Left ventricle myocardium inferior (tissue), 1 donor: ENCODE results near the gene FLT1. TPM values are rescaled to one million over a fixed set of nuclear protein-coding genes. Genes with fewer than 3 reads are reported as not detected.

Experiments
- DNase-seq: peaks from one replicate; pipeline ENCODE4 v3.0.0-alpha.2; 2020
- H3K27ac ChIP-seq: fragments of 200-600 bp; replicated peaks from 2 replicates; pipeline ENCODE4 v1.8.0; 2021
- H3K27me3 ChIP-seq: fragments of 200-600 bp; 2 replicates; pipeline ENCODE4 v1.8.0; 2021; ENCODE audit warnings: low read depth
- H3K36me3 ChIP-seq: fragments of 200-600 bp; 2 replicates; pipeline ENCODE4 v1.8.0; 2021
- H3K4me1 ChIP-seq: fragments of 200-600 bp; 2 replicates; pipeline ENCODE4 v1.8.0; 2021
- H3K4me3 ChIP-seq: fragments of 200-600 bp; 2 replicates; pipeline ENCODE4 v1.8.0; 2021; ENCODE audit warnings: mild to moderate bottlenecking, moderate library complexity
- H3K9me3 ChIP-seq: fragments of 200-600 bp; replicated peaks from 2 replicates; pipeline ENCODE4 v1.8.0; 2021
- intact Hi-C: fragments of 100-400 bp; cut with micrococcal nuclease; formaldehyde crosslinking; loops from one replicate; pipeline ENCODE4 v1.11.0; 2022
- total RNA-seq: library from RNA; stranded (reverse); fragmentation: NEBNext Ultra II Directional; extraction: Animal tissue kit (Norgen Biotek cat#: 25700); gene quantifications from one replicate; pipeline ENCODE4 v1.2.1, GENCODE V29; 2021
- TF ChIP-seq, protein P1 (sequence below): fragments of 200-600 bp; IDR thresholded peaks from 2 replicates; pipeline ENCODE4 v1.8.0; 2021; ENCODE audit warnings: antibody characterized with exemption, mild to moderate bottlenecking, borderline replicate concordance
- donor health status: DM: no; HTN: yes; CAD: no; lungs with severe emphysema.

Gene FLT1
- total RNA-seq, 1 donor from 2014 or later, result 40.7 TPM

DNA sequence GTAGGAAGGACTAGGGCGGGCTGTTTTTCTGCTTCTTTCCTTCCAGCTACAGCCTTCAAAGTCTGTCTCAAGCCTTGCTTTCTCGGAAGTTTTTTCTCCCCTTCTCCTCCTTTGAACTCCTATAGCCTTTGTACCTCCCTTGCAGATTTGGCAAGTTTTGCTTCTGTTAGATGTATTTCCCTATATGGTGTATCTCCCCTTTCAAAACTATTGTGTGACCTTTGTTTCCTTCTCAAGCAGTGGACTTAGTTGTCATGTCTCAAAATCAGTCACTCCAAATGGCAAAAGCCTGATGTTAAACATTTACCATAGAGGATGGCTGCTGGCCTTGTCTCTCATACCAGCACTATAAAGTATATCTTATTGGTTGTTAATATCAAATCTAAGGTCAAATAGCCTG lies 152.7 kb downstream of the FLT1 start:
- Histone ChIP-seq H3K27me3 (no peaks in the 10 kb centered on the region), H3K36me3 (peaks cover 10% of the 10 kb centered on the region), H3K4me3 (no peak overlapping the region), H3K27ac (no peak overlapping the region), H3K9me3 (no peaks in the 10 kb centered on the region), H3K4me1 (peaks cover 25% of the 10 kb centered on the region)
- intact Hi-C loops, result no loop called here
- no peak for DNase-seq
- TF ChIP-seq, protein P1, sequence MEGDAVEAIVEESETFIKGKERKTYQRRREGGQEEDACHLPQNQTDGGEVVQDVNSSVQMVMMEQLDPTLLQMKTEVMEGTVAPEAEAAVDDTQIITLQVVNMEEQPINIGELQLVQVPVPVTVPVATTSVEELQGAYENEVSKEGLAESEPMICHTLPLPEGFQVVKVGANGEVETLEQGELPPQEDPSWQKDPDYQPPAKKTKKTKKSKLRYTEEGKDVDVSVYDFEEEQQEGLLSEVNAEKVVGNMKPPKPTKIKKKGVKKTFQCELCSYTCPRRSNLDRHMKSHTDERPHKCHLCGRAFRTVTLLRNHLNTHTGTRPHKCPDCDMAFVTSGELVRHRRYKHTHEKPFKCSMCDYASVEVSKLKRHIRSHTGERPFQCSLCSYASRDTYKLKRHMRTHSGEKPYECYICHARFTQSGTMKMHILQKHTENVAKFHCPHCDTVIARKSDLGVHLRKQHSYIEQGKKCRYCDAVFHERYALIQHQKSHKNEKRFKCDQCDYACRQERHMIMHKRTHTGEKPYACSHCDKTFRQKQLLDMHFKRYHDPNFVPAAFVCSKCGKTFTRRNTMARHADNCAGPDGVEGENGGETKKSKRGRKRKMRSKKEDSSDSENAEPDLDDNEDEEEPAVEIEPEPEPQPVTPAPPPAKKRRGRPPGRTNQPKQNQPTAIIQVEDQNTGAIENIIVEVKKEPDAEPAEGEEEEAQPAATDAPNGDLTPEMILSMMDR, result no peak

DNA sequence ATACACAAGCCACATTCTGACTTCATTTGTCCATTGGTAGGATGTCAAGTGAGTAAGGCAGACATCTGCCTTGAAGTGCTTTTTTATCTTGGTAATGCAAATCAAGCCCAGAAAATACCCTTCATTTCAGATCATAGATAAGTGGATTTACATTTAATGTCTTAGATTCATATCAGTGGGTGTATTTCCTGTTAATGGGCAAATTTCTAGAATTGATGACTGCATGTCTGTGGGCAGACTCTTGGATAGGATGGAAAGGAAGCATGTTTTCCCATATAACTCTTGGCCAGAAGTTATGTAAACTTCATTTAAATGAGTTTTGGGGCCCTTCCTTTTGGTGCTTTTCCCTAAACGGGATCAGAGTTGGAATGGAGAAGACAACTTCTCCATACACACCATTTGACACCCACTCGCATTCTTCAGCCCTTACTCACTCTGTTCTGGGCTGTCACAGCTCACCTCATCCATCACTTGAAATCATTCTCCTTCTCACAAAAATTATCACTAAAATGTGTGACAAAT lies 154.6 kb downstream of the FLT1 start:
- no peaks in the 10 kb centered on the region for H3K9me3 ChIP-seq
- H3K4me3 ChIP-seq, result no peak overlapping the region
- H3K27me3 ChIP-seq, result no peaks in the 10 kb centered on the region
- no peak for DNase-seq
- TF ChIP-seq, protein P1, result no peak
- H3K4me1 ChIP-seq, result peaks cover 44% of the 10 kb centered on the region
- peaks cover 10% of the 10 kb centered on the region for H3K36me3 ChIP-seq
- no peak overlapping the region for H3K27ac ChIP-seq
- intact Hi-C loops, result no loop called here

DNA sequence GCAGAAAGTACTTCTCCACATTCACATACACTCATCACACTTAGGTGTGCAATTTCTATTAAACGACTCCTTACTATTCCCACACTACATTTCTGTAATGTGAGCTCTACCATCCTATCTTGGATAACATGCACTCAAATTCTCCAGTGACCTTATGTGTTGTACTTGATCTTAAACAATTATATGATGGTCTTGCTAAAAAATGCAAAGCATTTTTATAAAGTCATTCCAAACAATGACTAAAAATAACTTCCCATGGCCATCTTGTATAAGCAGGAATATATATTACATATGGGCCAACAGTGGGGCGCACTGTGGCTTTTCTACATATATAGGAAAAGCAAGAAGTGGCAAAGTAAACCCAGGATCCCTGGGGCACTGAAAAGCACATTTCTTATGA lies 155.5 kb downstream of the FLT1 start:
- no peak overlapping the region for H3K4me3 ChIP-seq
- no peak overlapping the region for H3K27ac ChIP-seq
- TF ChIP-seq, protein P1, result no peak
- DNase-seq, result no peak
- H3K4me1 ChIP-seq, result peaks cover 52% of the 10 kb centered on the region
- H3K27me3 ChIP-seq, result no peaks in the 10 kb centered on the region
- H3K9me3 ChIP-seq, result no peaks in the 10 kb centered on the region
- H3K36me3 ChIP-seq, result peaks cover 10% of the 10 kb centered on the region
- intact Hi-C loops, result no loop called here

DNA sequence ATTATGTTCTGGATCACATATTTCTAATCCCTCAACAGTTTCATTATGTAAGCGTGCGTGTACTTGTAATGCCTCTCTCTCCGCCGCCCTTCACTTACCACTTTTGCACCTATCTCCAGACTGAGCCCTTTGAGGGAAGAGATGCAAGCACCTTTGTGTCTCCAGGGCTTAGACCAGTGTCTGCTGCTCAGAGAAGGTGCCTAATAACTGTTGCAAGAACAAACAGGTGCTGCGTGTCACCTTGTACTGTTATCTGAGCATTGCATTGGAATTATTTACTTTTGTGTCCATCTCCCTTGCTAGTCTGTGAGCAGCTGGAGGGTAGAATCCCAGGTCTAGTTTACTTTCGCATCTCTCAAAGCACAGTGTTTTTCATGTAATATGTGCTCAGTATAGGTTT lies 156.2 kb downstream of the FLT1 start:
- peak overlapping the region; percentile 69 for H3K27ac ChIP-seq
- no peaks in the 10 kb centered on the region for H3K27me3 ChIP-seq
- H3K9me3 ChIP-seq, result no peaks in the 10 kb centered on the region
- no peak for DNase-seq
- peak overlapping the region; percentile 3 for H3K4me3 ChIP-seq
- H3K4me1 ChIP-seq, result peaks cover 59% of the 10 kb centered on the region
- peaks cover 7% of the 10 kb centered on the region for H3K36me3 ChIP-seq
- TF ChIP-seq, protein P1, result no peak
- intact Hi-C loops, result no loop called here

DNA sequence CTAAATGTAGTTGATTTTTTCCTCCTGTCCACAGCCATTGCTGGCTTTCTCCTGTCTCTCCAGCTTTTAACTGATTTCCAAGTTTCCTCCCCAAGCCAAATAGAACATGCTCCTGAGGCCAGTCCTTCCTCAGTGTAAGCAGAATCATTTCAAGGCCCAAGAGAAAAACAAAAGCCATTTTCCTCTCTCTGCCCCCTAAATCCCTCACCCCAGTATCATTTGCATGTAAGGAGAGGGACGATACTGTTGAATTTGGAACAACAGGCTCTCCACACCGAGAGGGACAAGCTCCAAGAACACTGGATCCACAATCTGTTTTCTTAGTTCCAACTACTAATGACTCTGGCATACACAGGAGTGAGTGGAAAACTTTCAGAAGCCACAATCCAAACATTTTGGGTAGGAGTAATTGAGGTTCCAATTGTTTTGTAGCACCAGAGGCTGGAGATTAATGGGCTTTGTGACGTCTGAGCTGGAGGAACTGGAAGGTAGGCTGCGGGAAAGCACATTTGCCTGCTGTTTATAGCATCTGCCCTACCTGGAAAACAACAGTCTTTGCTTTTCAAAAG lies 156.8 kb downstream of the FLT1 start:
- H3K4me1 ChIP-seq, result peaks cover 65% of the 10 kb centered on the region
- H3K4me3 ChIP-seq, result peak overlapping the region; percentile 3
- intact Hi-C loops, result no loop called here
- DNase-seq, result no peak
- H3K36me3 ChIP-seq, result peaks cover 6% of the 10 kb centered on the region
- TF ChIP-seq, protein P1, result no peak
- no peaks in the 10 kb centered on the region for H3K27me3 ChIP-seq
- H3K9me3 ChIP-seq, result no peaks in the 10 kb centered on the region
- H3K27ac ChIP-seq, result peak overlapping the region; percentile 69
